ENCODE measurements around the gene ADAP1. TPM values are rescaled to one million over a fixed set of nuclear protein-coding genes. Genes with fewer than 3 reads are reported as not detected.
A peak's percentile ranks its signal among the peaks of the same experiment; 100 is the strongest.

The ADAP1 gene
- total and polyA plus RNA-seq, 2 of the 13 experiments (the other 11 are each of a cell fraction or from before 2014, with no cell fraction given) = 10.5 to 24.6 TPM

- intact Hi-C loops (cut with micrococcal nuclease; ENCODE audit: unreplicated experiment) = no loop called here
- DNase-seq (ENCODE audit: low spot score) (no peak), ATAC-seq (no peak), FAIRE-seq (no peak)
- POLR2A ChIA-PET = interaction anchor here (1.2 to 1.6 kb wide), 2 partner anchors 13 to 22 kb away, joined by 4 to 8 read pairs; no protein-coding TSS in a partner anchor
- Histone ChIP-seq H4K20me1 (ENCODE audit: insufficient read depth, low read length) (peaks cover 18% of the 10 kb centered on the region; the same call in 1 of the 2 replicates), H3K27me3 (ENCODE audit: control insufficient read depth in 1 of 2, insufficient read depth in 2 of 2, low read length in 2 of 2) (no peaks in the 10 kb centered on the region; a peak in 1 of 5 replicates), H2AFZ (ENCODE audit: low read length) (no peak overlapping the region), H3K9ac (ENCODE audit: insufficient read depth, low read depth, low read length) (no peak overlapping the region), H3K27ac (ENCODE audit: extremely low read length, insufficient read depth, low read length) (peak overlapping the region; percentile 12), H3K9me3 (ENCODE audit: low read length) (no peaks in the 10 kb centered on the region), H3K79me2 (ENCODE audit: insufficient read depth, low read length) (peaks cover 57% of the 10 kb centered on the region), H3K36me3 (replicated peaks in 1 of 2; ENCODE audit: control insufficient read depth in 1 of 2, insufficient read depth in 2 of 2, low read length in 2 of 2) (peaks cover 21 to 48% of the 10 kb centered on the region in 2 experiments), H3K4me1 (ENCODE audit: insufficient read depth, low read length) (peaks cover 40% of the 10 kb centered on the region), H3K4me2 (ENCODE audit: low read depth, low read length) (no peak overlapping the region), H3K4me3 (replicated peaks in 1 of 3; ENCODE audit: insufficient read depth in 1 of 3, low read depth in 2 of 3, low read length in 3 of 3) (no peak overlapping the region)
- 98% methylated on average over 5 of the region's 6 CpGs for WGBS (ENCODE audit: low lambda C conversion rate)
- BruUV-seq (replicated peaks) = no TSS peak
- in situ Hi-C loops (cut with HindIII; ENCODE audit: extremely low pct_ligation_motif_present, low pct_unique_long_range_greater_than_20kb) = no loop called here
- TF ChIP-seq ZNF558 (CRISPR knock-in tag; IDR thresholded peaks at IDR 0.05; ENCODE audit: borderline replicate concordance) (no peak), ZNF225 (CRISPR knock-in tag; IDR thresholded peaks at IDR 0.05) (no peak), MAFF (IDR thresholded peaks at IDR 0.05; ENCODE audit: low read depth, low read length) (peak; percentile 79), ZNF333 (CRISPR knock-in tag; IDR thresholded peaks at IDR 0.05; ENCODE audit: borderline replicate concordance) (no peak), ZNF687 (CRISPR knock-in tag; IDR thresholded peaks at IDR 0.05) (peak; percentile 18; the same call in 1 of the 2 replicates), MAFK (conservative IDR thresholded peaks at IDR 0.05 in 1 of 2, IDR thresholded peaks at IDR 0.05 in 1 of 2; ENCODE audit: low read length in 2 of 2) (peak; percentile 84 to 86), CREB1 (IDR thresholded peaks at IDR 0.05) (no peak), CREB1 (CRISPR knock-in tag; IDR thresholded peaks at IDR 0.05) (no peak)
- CTCF ChIA-PET (ENCODE audit: low intra/inter-chr PET ratio, low total read pairs) = no interaction called here
These were observed 16.3 kb upstream of the ADAP1 start for GRCh38 chr7:970744-971143.
